ENCODE results near the gene VAMP3.
"Not testable (repeated sequence)": the region's sequence is repeated elsewhere in the genome, so short reads cannot be mapped to it uniquely, and the experiment has no call there.

The VAMP3 gene

DNA sequence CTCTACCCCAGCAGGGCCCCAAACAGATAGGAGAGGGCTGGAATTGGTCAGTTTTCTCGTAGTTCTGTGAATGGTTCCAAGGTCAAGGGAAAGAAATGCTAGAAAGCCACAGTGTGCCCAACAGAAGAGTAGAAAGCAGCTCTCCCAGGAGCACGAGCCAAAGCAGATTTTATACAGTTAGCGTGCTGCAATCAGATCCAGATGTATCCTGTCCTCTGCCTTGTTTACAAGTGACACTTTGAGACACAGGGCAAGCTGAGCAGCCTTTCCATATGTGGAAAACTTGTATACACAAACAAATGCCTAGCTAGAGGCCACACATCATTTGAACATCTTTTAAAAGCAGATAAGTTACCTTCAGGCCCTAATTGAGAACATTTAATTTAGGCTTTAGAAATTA lies 6.5 kb downstream of the VAMP3 start:
- Histone ChIP-seq H2AFZ (ENCODE audit: low read depth, low read length) (no peak overlapping the region), H3K36me3 (ENCODE audit: insufficient read depth, low read length) (peaks cover 71% of the 10 kb centered on the region)

GRCh38 chr1:7778133-7778628 lies 7.1 kb downstream of the VAMP3 start:
- Histone ChIP-seq H3K9me3 (ENCODE audit: low read length) (peaks cover 2% of the 10 kb centered on the region), H3K4me3 (ENCODE audit: low read length) (no peak overlapping the region), H3K27me3 (ENCODE audit: insufficient read depth, low read length) (no peaks in the 10 kb centered on the region), H3K4me1 (ENCODE audit: insufficient read depth, low read length) (no peaks in the 10 kb centered on the region), H3K36me3 (ENCODE audit: insufficient read depth, low read length) (peaks cover 67% of the 10 kb centered on the region), H2AFZ (ENCODE audit: low read depth, low read length) (no peak overlapping the region)

More for the DNA sequence above, 6.5 kb downstream of the VAMP3 start:
- Histone ChIP-seq H3K4me1 (ENCODE audit: insufficient read depth, low read length) (peaks cover 4% of the 10 kb centered on the region), H3K27me3 (ENCODE audit: insufficient read depth, low read length) (no peaks in the 10 kb centered on the region), H3K4me3 (ENCODE audit: low read length) (no peak overlapping the region), H3K9me3 (ENCODE audit: low read length) (peaks cover 2% of the 10 kb centered on the region)

GRCh38 chr1:7780976-7781375 lies 9.9 kb downstream of the VAMP3 start:
- no peaks in the 10 kb centered on the region for H3K9me3 ChIP-seq (ENCODE audit: low read length)
- H3K4me3 ChIP-seq (ENCODE audit: low read length): no peak overlapping the region
- H3K27me3 ChIP-seq (ENCODE audit: insufficient read depth, low read length): no peaks in the 10 kb centered on the region
- peaks cover 44% of the 10 kb centered on the region for H3K36me3 ChIP-seq (ENCODE audit: insufficient read depth, low read length)
- H3K4me1 ChIP-seq (ENCODE audit: insufficient read depth, low read length): no peaks in the 10 kb centered on the region
- no peak overlapping the region for H2AFZ ChIP-seq (ENCODE audit: low read depth, low read length)

- Histone ChIP-seq H3K4me1 (ENCODE audit: insufficient read depth, low read length) (no peaks in the 10 kb centered on the region), H3K36me3 (ENCODE audit: insufficient read depth, low read length) (peaks cover 43% of the 10 kb centered on the region), H3K27me3 (ENCODE audit: insufficient read depth, low read length) (no peaks in the 10 kb centered on the region), H3K4me3 (ENCODE audit: low read length) (no peak overlapping the region), H3K9me3 (ENCODE audit: low read length) (no peaks in the 10 kb centered on the region), H2AFZ (ENCODE audit: low read depth, low read length) (no peak overlapping the region)
Measured at GRCh38 chr1:7781501-7781900, 10.4 kb downstream of the VAMP3 start.

DNA sequence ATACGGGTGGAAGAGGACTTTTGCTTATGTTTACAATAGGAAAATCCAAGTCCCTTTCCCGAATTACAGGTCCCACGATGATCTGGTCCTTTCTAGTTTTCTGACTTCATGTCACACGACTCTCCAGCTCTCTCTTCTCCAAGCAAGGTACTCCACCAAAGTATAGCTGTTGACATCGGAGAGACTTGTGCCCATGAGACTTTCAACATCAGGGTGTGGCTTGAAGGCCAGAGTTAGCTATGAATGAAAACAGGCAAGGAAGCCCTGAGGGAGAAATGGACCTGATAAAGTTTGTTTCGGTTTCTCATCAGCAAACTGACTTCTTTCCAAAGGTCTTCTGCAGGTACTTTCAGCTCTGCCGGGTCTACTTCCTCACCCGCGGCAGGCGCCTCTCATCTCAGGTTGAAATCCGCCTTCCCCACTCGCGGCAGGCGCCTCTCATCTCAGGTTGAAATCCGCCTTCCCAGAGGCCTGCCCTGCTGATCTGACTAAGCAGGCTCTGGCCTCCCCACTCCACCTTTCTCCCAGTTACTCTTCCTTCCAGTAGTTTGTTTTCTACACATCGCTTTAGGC lies 10.9 kb downstream of the VAMP3 start:
- no peaks in the 10 kb centered on the region for H3K27me3 ChIP-seq (ENCODE audit: insufficient read depth, low read length)
- H3K4me1 ChIP-seq (ENCODE audit: insufficient read depth, low read length): no peaks in the 10 kb centered on the region
- H2AFZ ChIP-seq (ENCODE audit: low read depth, low read length): no peak overlapping the region
- H3K4me3 ChIP-seq (ENCODE audit: low read length): no peak overlapping the region
- H3K9me3 ChIP-seq (ENCODE audit: low read length): no peaks in the 10 kb centered on the region
- peaks cover 40% of the 10 kb centered on the region for H3K36me3 ChIP-seq (ENCODE audit: insufficient read depth, low read length)

DNA sequence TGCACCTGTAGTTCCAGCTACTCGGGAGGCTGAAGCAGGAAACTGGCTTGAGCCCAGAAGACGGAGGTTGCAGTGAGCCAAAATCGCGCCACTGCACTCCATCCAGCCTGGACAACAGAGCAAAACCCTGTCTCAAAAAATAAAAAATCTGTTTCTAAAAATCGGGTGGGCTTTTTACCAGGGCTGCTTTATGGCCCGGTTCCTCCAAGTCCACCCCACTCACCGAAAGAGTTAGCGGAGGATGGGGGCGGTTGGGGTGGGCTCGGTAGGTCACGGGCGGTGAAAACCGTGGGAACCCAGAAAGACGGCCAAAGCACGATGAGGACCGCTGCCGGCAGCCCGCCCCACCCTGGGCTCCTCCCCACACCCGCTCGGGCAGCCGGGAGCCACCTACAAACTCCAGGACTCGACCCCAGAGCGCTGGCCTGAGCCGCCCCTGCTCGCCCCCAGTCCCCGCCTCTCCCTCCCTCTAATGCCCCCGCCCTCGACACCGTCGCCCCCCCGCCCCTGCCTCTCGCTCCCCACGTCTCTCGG lies 12.1 kb downstream of the VAMP3 start:
- H3K4me1 ChIP-seq (ENCODE audit: insufficient read depth, low read length): no peaks in the 10 kb centered on the region

DNA sequence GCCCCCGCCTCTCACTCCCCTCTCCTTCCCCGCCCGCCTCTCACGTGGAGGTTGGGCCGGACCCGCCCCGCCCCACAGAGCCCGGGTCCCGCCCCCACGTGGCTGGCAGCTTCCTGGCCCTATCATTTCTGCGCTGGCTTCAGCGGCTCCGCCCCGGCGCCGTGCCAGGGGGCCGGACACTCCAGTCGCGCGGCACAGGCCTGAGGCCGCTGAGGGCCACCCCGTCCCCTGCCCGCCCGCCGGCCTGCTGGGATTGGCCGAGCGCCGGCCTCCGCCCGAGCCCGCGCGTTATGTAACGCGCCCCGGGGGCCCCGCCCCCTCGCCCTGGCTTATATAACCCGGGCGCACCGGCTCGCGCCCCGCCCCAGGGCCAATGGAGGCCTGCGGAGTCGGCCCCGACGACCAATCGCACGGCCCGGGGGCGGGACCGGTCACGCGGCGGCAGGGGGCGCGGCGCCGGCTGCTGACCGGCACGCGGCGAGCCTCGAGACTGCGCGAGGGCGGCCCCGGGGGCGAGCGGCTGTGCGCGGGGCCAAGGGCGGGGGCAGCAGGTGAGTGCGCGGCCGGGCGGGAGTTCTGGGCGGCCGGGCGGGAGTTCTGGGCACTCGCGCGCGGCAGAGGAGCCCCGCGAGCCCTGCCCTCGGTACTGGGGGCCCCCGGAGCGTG lies 12.9 kb downstream of the VAMP3 start, which contains the start of gene PER3:
PER3 (plus strand) TSS at position 466 of the 666 bp plus-strand sequence. CDS start 587 bp downstream, outside the sequence.
- Histone ChIP-seq H2AFZ (ENCODE audit: low read depth, low read length) (peak within 1 kb of the TSS; percentile 55), H3K4me1 (ENCODE audit: insufficient read depth, low read length) (no peaks in the 10 kb centered on the region), H3K36me3 (ENCODE audit: insufficient read depth, low read length) (peaks cover 26% of the 10 kb centered on the region), H3K9me3 (ENCODE audit: low read length) (no peaks in the 10 kb centered on the region), H3K27me3 (ENCODE audit: insufficient read depth, low read length) (no peaks in the 10 kb centered on the region), H3K4me3 (ENCODE audit: low read length) (peak within 1 kb of the TSS; percentile 47)

More for the DNA sequence above, 12.1 kb downstream of the VAMP3 start:
- peak overlapping the region; percentile 47 for H3K4me3 ChIP-seq (ENCODE audit: low read length)
- no peaks in the 10 kb centered on the region for H3K27me3 ChIP-seq (ENCODE audit: insufficient read depth, low read length)
- peaks cover 30% of the 10 kb centered on the region for H3K36me3 ChIP-seq (ENCODE audit: insufficient read depth, low read length)
- no peaks in the 10 kb centered on the region for H3K9me3 ChIP-seq (ENCODE audit: low read length)
- H2AFZ ChIP-seq (ENCODE audit: low read depth, low read length): peak overlapping the region; percentile 55

GRCh38 chr1:7784492-7785071 lies 13.5 kb downstream of the VAMP3 start:
- no peaks in the 10 kb centered on the region for H3K27me3 ChIP-seq (ENCODE audit: insufficient read depth, low read length)
- no peak overlapping the region for H3K4me3 ChIP-seq (ENCODE audit: low read length)
- peaks cover 24% of the 10 kb centered on the region for H3K36me3 ChIP-seq (ENCODE audit: insufficient read depth, low read length)

GRCh38 chr1:7785108-7785507 lies 14.0 kb downstream of the VAMP3 start:
- Histone ChIP-seq H2AFZ (ENCODE audit: low read depth, low read length) (no peak overlapping the region), H3K36me3 (ENCODE audit: insufficient read depth, low read length) (peaks cover 23% of the 10 kb centered on the region), H3K9me3 (ENCODE audit: low read length) (peaks cover 5% of the 10 kb centered on the region), H3K4me1 (ENCODE audit: insufficient read depth, low read length) (no peaks in the 10 kb centered on the region), H3K4me3 (ENCODE audit: low read length) (no peak overlapping the region), H3K27me3 (ENCODE audit: insufficient read depth, low read length) (no peaks in the 10 kb centered on the region)

More at GRCh38 chr1:7784492-7785071, 13.5 kb downstream of the VAMP3 start:
- Histone ChIP-seq H2AFZ (ENCODE audit: low read depth, low read length) (no peak overlapping the region), H3K4me1 (ENCODE audit: insufficient read depth, low read length) (no peaks in the 10 kb centered on the region), H3K9me3 (ENCODE audit: low read length) (peaks cover 2% of the 10 kb centered on the region)

- no peaks in the 10 kb centered on the region for H3K27me3 ChIP-seq (ENCODE audit: insufficient read depth, low read length)
- H3K4me1 ChIP-seq (ENCODE audit: insufficient read depth, low read length): no peaks in the 10 kb centered on the region
- H2AFZ ChIP-seq (ENCODE audit: low read depth, low read length): no peak overlapping the region
- H3K9me3 ChIP-seq (ENCODE audit: low read length): peaks cover 15% of the 10 kb centered on the region
- H3K4me3 ChIP-seq (ENCODE audit: low read length): no peak overlapping the region
- peaks cover 12% of the 10 kb centered on the region for H3K36me3 ChIP-seq (ENCODE audit: insufficient read depth, low read length)
Measured at GRCh38 chr1:7786795-7787194, 15.7 kb downstream of the VAMP3 start.

- H3K9me3 ChIP-seq (ENCODE audit: low read length): peaks cover 15% of the 10 kb centered on the region
- H3K4me3 ChIP-seq (ENCODE audit: low read length): no peak overlapping the region
- H3K4me1 ChIP-seq (ENCODE audit: insufficient read depth, low read length): no peaks in the 10 kb centered on the region
- H3K36me3 ChIP-seq (ENCODE audit: insufficient read depth, low read length): peaks cover 8% of the 10 kb centered on the region
- H2AFZ ChIP-seq (ENCODE audit: low read depth, low read length): no peak overlapping the region
- H3K27me3 ChIP-seq (ENCODE audit: insufficient read depth, low read length): no peaks in the 10 kb centered on the region
Measured at GRCh38 chr1:7789828-7790227, 18.7 kb downstream of the VAMP3 start.

DNA sequence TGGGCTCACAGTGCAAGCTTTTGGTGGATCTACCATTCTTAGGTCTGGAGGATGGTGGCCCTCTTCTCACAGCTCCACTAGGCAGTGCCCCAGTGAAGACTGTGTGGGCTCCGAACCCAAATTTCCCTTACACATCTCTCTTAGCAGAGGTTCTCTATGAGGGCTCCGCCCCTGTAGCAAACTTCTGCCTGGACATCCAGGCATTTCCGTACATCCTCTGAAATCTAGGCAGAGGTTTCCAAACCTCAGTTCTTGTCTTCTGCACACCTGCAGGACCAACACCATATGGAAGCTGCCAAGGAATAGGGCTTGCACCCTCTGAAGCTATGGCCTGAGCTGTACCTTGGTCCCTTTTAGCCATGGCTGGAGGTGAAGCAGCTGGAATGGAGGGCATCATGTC lies 19.9 kb downstream of the VAMP3 start:
- not testable (repeated sequence) for H2AFZ ChIP-seq (ENCODE audit: low read depth, low read length); H3K36me3 ChIP-seq (ENCODE audit: insufficient read depth, low read length); H3K4me3 ChIP-seq (ENCODE audit: low read length); H3K4me1 ChIP-seq (ENCODE audit: insufficient read depth, low read length); H3K27me3 ChIP-seq (ENCODE audit: insufficient read depth, low read length)
- peaks cover 15% of the 10 kb centered on the region for H3K9me3 ChIP-seq (ENCODE audit: low read length)

DNA sequence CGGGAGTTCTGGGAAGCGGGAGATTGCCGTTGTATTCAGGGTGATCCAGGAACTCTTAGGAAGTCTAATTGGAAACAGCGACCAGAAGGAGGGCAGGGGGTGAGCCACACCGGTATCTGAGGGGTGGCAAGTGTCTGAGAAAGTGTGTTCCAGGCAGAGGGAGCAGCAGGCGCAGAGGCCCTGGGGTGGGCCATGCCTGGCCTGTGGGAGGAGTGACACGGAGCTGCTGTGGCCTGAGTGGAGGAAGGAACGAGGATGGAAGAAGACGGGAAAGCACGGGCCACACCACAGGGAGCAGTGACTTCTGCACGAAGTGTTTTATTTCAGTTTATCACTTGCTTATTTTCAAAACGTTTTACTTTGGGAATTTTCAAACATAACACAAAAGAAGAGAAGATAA lies 24.3 kb downstream of the VAMP3 start:
- no peaks in the 10 kb centered on the region for H3K4me1 ChIP-seq (ENCODE audit: insufficient read depth, low read length)
- H2AFZ ChIP-seq (ENCODE audit: low read depth, low read length): no peak overlapping the region
- peaks cover 3% of the 10 kb centered on the region for H3K36me3 ChIP-seq (ENCODE audit: insufficient read depth, low read length)
- H3K4me3 ChIP-seq (ENCODE audit: low read length): no peak overlapping the region
- peaks cover 8% of the 10 kb centered on the region for H3K9me3 ChIP-seq (ENCODE audit: low read length)
- H3K27me3 ChIP-seq (ENCODE audit: insufficient read depth, low read length): no peaks in the 10 kb centered on the region
